Memory B cell (primary cell): ENCODE measurements around the gene OTOG.

Experiments used
- ATAC-seq: fragments of 150-1000 bp; cut with Tn5 transposase; 2 replicates; pipeline ENCODE4 v1.10.0; 2021; ENCODE audit warnings: low read depth, mild to moderate bottlenecking, moderate library complexity
- DNase-seq, 2 donors: peaks; one replicate each; pipeline ENCODE4 v3.0.0; 2022; ENCODE audit warnings: low spot score in 2 of 2
- H3K27ac Mint-ChIP-seq: one replicate; pipeline ENCODE4 v1.8.0; 2022; ENCODE audit warnings: mild to moderate bottlenecking, moderate library complexity, mixed read lengths
- H3K27me3 Mint-ChIP-seq: one replicate; pipeline ENCODE4 v1.8.0; 2022; ENCODE audit warnings: mixed read lengths
- H3K36me3 Mint-ChIP-seq: one replicate; pipeline ENCODE4 v1.8.0; 2022; ENCODE audit warnings: mild to moderate bottlenecking, mixed read lengths
- H3K4me1 Mint-ChIP-seq: one replicate; pipeline ENCODE4 v1.8.0; 2022; ENCODE audit warnings: mixed read lengths
- H3K4me3 Mint-ChIP-seq: one replicate; pipeline ENCODE4 v1.8.0; 2022; ENCODE audit warnings: mild to moderate bottlenecking, moderate library complexity, mixed read lengths
- H3K9me3 Mint-ChIP-seq: one replicate; pipeline ENCODE4 v1.8.0; 2022; ENCODE audit warnings: mixed read lengths

OTOG gene

GRCh38 chr11:17526931-17527627 lies 20.0 kb upstream of the OTOG start:
- no peak overlapping the region for H3K27ac Mint-ChIP-seq
- H3K4me1 Mint-ChIP-seq = no peaks in the 10 kb centered on the region
- peaks cover 7% of the 10 kb centered on the region for H3K27me3 Mint-ChIP-seq
- no peak for ATAC-seq
- H3K36me3 Mint-ChIP-seq = no peaks in the 10 kb centered on the region
- no peak overlapping the region for H3K4me3 Mint-ChIP-seq
- DNase-seq = no peak
- H3K9me3 Mint-ChIP-seq = no peaks in the 10 kb centered on the region

GRCh38 chr11:17527628-17527995 lies 19.4 kb upstream of the OTOG start:
- no peak overlapping the region for H3K4me3 Mint-ChIP-seq
- no peaks in the 10 kb centered on the region for H3K4me1 Mint-ChIP-seq
- ATAC-seq = no peak
- DNase-seq = no peak
- H3K9me3 Mint-ChIP-seq = no peaks in the 10 kb centered on the region
- no peak overlapping the region for H3K27ac Mint-ChIP-seq
- peaks cover 9% of the 10 kb centered on the region for H3K27me3 Mint-ChIP-seq
- H3K36me3 Mint-ChIP-seq = no peaks in the 10 kb centered on the region

GRCh38 chr11:17528181-17528691 lies 18.8 kb upstream of the OTOG start:
- Mint-ChIP-seq H3K27me3 (peaks cover 10% of the 10 kb centered on the region), H3K4me3 (no peak overlapping the region), H3K4me1 (no peaks in the 10 kb centered on the region), H3K36me3 (no peaks in the 10 kb centered on the region), H3K9me3 (no peaks in the 10 kb centered on the region), H3K27ac (no peak overlapping the region)
- DNase-seq (peak in 1 of 2 donors; percentile 19), ATAC-seq (peak; percentile 60)

GRCh38 chr11:17528906-17529843 lies 17.9 kb upstream of the OTOG start:
- H3K27ac Mint-ChIP-seq = no peak overlapping the region
- no peak overlapping the region for H3K4me3 Mint-ChIP-seq
- no peaks in the 10 kb centered on the region for H3K9me3 Mint-ChIP-seq
- DNase-seq (no peak), ATAC-seq (no peak)
- no peaks in the 10 kb centered on the region for H3K4me1 Mint-ChIP-seq
- no peaks in the 10 kb centered on the region for H3K36me3 Mint-ChIP-seq
- H3K27me3 Mint-ChIP-seq = peaks cover 10% of the 10 kb centered on the region

GRCh38 chr11:17529844-17530185 lies 17.2 kb upstream of the OTOG start:
- Mint-ChIP-seq H3K36me3 (no peaks in the 10 kb centered on the region), H3K4me3 (no peak overlapping the region), H3K9me3 (no peaks in the 10 kb centered on the region), H3K27ac (no peak overlapping the region), H3K4me1 (no peaks in the 10 kb centered on the region), H3K27me3 (peaks cover 10% of the 10 kb centered on the region)
- no peak for ATAC-seq
- DNase-seq = no peak

GRCh38 chr11:17531071-17531600 lies 15.9 kb upstream of the OTOG start:
- H3K27me3 Mint-ChIP-seq = peaks cover 9% of the 10 kb centered on the region
- DNase-seq = no peak
- no peak overlapping the region for H3K27ac Mint-ChIP-seq
- H3K9me3 Mint-ChIP-seq = no peaks in the 10 kb centered on the region
- H3K36me3 Mint-ChIP-seq = no peaks in the 10 kb centered on the region
- ATAC-seq = no peak
- H3K4me1 Mint-ChIP-seq = no peaks in the 10 kb centered on the region
- no peak overlapping the region for H3K4me3 Mint-ChIP-seq

- no peaks in the 10 kb centered on the region for H3K36me3 Mint-ChIP-seq
These were observed 15.4 kb upstream of the OTOG start for GRCh38 chr11:17531636-17532113.

GRCh38 chr11:17532784-17533183 lies 14.3 kb upstream of the OTOG start:
- Mint-ChIP-seq H3K4me1 (no peaks in the 10 kb centered on the region), H3K27me3 (peaks cover 7% of the 10 kb centered on the region), H3K27ac (no peak overlapping the region), H3K4me3 (no peak overlapping the region), H3K36me3 (no peaks in the 10 kb centered on the region), H3K9me3 (no peaks in the 10 kb centered on the region)
- DNase-seq (no peak), ATAC-seq (no peak)

More at GRCh38 chr11:17531636-17532113, 15.4 kb upstream of the OTOG start:
- no peaks in the 10 kb centered on the region for H3K4me1 Mint-ChIP-seq
- ATAC-seq = no peak
- H3K4me3 Mint-ChIP-seq = no peak overlapping the region
- peak overlapping the region; percentile 37 for H3K27ac Mint-ChIP-seq
- no peak for DNase-seq
- peaks cover 7% of the 10 kb centered on the region for H3K27me3 Mint-ChIP-seq
- no peaks in the 10 kb centered on the region for H3K9me3 Mint-ChIP-seq

- Mint-ChIP-seq H3K4me1 (no peaks in the 10 kb centered on the region), H3K36me3 (no peaks in the 10 kb centered on the region), H3K27ac (no peak overlapping the region), H3K9me3 (no peaks in the 10 kb centered on the region), H3K27me3 (peaks cover 7% of the 10 kb centered on the region), H3K4me3 (no peak overlapping the region)
- no peak for DNase-seq
- ATAC-seq = no peak
These were observed 13.7 kb upstream of the OTOG start for GRCh38 chr11:17533341-17533740.

GRCh38 chr11:17533778-17534415 lies 13.2 kb upstream of the OTOG start:
- H3K9me3 Mint-ChIP-seq = no peaks in the 10 kb centered on the region
- H3K4me3 Mint-ChIP-seq = no peak overlapping the region
- ATAC-seq (no peak), DNase-seq (no peak)
- H3K36me3 Mint-ChIP-seq = no peaks in the 10 kb centered on the region
- H3K27ac Mint-ChIP-seq = no peak overlapping the region
- H3K27me3 Mint-ChIP-seq = peaks cover 7% of the 10 kb centered on the region
- H3K4me1 Mint-ChIP-seq = no peaks in the 10 kb centered on the region

GRCh38 chr11:17535488-17535887 lies 11.6 kb upstream of the OTOG start:
- Mint-ChIP-seq H3K4me1 (no peaks in the 10 kb centered on the region), H3K27me3 (peaks cover 7% of the 10 kb centered on the region), H3K4me3 (no peak overlapping the region), H3K9me3 (no peaks in the 10 kb centered on the region), H3K27ac (no peak overlapping the region), H3K36me3 (no peaks in the 10 kb centered on the region)
- ATAC-seq (no peak), DNase-seq (no peak)

- DNase-seq (no peak), ATAC-seq (no peak)
- Mint-ChIP-seq H3K27me3 (peaks cover 7% of the 10 kb centered on the region), H3K4me3 (no peak overlapping the region), H3K27ac (no peak overlapping the region), H3K9me3 (no peaks in the 10 kb centered on the region), H3K36me3 (no peaks in the 10 kb centered on the region), H3K4me1 (no peaks in the 10 kb centered on the region)
These were observed 9.8 kb upstream of the OTOG start for GRCh38 chr11:17537261-17537660.

- Mint-ChIP-seq H3K4me3 (no peak overlapping the region), H3K36me3 (no peaks in the 10 kb centered on the region), H3K9me3 (no peaks in the 10 kb centered on the region), H3K27me3 (peaks cover 6% of the 10 kb centered on the region), H3K27ac (no peak overlapping the region), H3K4me1 (no peaks in the 10 kb centered on the region)
- DNase-seq = no peak
- ATAC-seq = no peak
These were observed 9.0 kb upstream of the OTOG start for GRCh38 chr11:17538054-17538453.

GRCh38 chr11:17538731-17539130 lies 8.3 kb upstream of the OTOG start:
- no peaks in the 10 kb centered on the region for H3K4me1 Mint-ChIP-seq
- no peaks in the 10 kb centered on the region for H3K9me3 Mint-ChIP-seq
- H3K27ac Mint-ChIP-seq = no peak overlapping the region
- no peaks in the 10 kb centered on the region for H3K36me3 Mint-ChIP-seq
- no peak overlapping the region for H3K4me3 Mint-ChIP-seq
- peaks cover 6% of the 10 kb centered on the region for H3K27me3 Mint-ChIP-seq
- ATAC-seq (no peak), DNase-seq (no peak)
